Right ventricle myocardium inferior (tissue), 1 donor: ENCODE results near the gene GLIS1. TPM values are rescaled to one million over a fixed set of nuclear protein-coding genes. Genes with fewer than 3 reads are reported as not detected.

Source experiments
- ATAC-seq: fragments of 200-7000 bp; cut with Tn5 transposase; one replicate; pipeline ENCODE4 v1.9.1; 2020; ENCODE audit warnings: mild to moderate bottlenecking, moderate library complexity
- DNase-seq: peaks from one replicate; pipeline ENCODE4 v3.0.0; 2021; ENCODE audit errors: missing footprints
- intact Hi-C: fragments of 100-400 bp; cut with DNase I; formaldehyde crosslinking; loops from one replicate; pipeline ENCODE4 v1.11.0; 2022
- total RNA-seq: library from RNA; stranded (reverse); fragmentation: NEBNext Ultra II Directional; extraction: Animal tissue kit (Norgen Biotek cat#: 25700); gene quantifications from one replicate; pipeline ENCODE4 v1.2.1, GENCODE V29; 2021
- donor health status: DM: no; HTN: yes; CAD: no; lungs with severe emphysema.

GLIS1 gene
- total RNA-seq, 1 donor from 2014 or later: not detected

GRCh38 chr1:53631622-53632310 is 107.2 kb downstream of the GLIS1 start:
- ATAC-seq (no peak), DNase-seq (no peak)
- intact Hi-C loops: no loop called here

DNA sequence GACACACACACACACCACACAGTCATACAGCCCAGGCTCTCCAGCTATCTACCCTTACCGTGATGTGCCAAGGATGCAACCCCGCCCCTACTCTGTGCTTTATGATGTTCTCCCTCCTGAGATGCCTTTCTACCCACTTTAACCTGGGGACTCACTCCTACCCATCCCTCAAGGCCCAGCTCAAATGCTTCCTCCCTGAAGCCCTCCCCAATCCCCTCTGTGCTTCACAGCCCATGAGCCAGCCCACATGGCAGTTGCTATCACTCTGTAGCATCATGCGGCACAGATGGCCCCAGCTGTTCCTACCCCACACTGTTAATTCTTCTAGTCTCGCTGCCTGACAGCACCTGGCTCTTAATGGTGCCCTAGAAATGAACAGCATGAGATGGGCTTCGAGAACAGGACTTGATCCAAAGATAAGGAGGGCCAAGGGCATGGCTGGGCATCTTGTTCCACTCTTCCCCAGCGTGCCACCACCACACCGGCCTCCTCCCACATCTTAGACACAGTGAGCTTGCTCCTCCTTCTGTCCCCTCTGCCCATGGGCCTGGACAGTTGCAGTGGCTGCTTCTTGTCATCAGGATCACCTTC is 109.8 kb downstream of the GLIS1 start:
- ATAC-seq (no peak), DNase-seq (no peak)
- intact Hi-C loops: no loop called here

- DNase-seq (no peak), ATAC-seq (no peak)
- intact Hi-C loops: no loop called here
Measured at GRCh38 chr1:53628286-53628955, 110.5 kb downstream of the GLIS1 start.

GRCh38 chr1:53627666-53628065 is 111.3 kb downstream of the GLIS1 start:
- DNase-seq: no peak

DNA sequence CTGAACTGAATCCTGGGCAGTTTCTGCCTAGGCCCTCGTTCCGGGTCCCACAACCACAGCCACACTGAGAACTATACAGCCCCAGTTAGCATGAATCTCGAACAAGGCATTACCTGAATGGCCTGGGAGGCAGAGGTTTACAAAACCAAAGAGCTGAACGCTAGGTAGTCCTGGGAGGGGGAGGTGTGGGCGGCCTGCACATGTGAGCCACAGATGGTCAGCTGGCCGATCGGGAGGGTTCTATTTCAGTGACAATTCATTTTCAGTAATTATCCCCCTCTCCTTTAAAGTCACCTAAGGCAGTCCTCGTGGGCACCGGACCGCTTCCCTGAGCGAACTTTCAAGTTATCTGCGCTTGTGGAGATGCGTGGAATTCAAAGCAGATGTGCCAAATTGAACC is 111.9 kb downstream of the GLIS1 start:
- no peak for DNase-seq
- intact Hi-C loops: no loop called here
- ATAC-seq: no peak

More at GRCh38 chr1:53627666-53628065, 111.3 kb downstream of the GLIS1 start:
- no peak for ATAC-seq
- intact Hi-C loops: no loop called here

- intact Hi-C loops: no loop called here
- ATAC-seq (no peak), DNase-seq (no peak)
Measured at GRCh38 chr1:53626616-53627015, 112.3 kb downstream of the GLIS1 start.

- intact Hi-C loops: no loop called here
- DNase-seq (no peak), ATAC-seq (peak; percentile 43)
Measured at GRCh38 chr1:53625766-53626520, 113.0 kb downstream of the GLIS1 start.

DNA sequence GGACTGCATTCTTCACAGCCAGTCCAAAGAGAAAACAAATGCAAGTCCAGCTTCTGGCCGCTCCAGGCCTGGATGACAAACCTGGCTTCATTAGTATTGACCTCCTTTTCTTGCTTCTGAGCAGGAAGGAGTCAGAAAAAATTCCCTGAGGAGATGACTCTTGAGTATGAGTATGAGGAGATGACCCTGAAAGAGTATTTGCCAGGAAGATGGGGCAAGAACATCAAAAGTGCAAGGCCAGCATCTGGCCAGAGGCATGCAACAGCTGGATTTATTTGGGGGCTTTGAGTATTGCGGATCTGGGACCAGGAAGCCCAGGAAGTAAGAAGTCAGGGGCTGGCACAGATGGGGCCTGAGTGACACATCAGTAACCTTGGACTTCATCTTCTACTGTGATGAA is 113.9 kb downstream of the GLIS1 start:
- peak; percentile 50 for ATAC-seq
- intact Hi-C loops: no loop called here
- DNase-seq: no peak

GRCh38 chr1:53622531-53622930 is 116.4 kb downstream of the GLIS1 start:
- no peak for DNase-seq
- intact Hi-C loops: no loop called here
- ATAC-seq: no peak

DNA sequence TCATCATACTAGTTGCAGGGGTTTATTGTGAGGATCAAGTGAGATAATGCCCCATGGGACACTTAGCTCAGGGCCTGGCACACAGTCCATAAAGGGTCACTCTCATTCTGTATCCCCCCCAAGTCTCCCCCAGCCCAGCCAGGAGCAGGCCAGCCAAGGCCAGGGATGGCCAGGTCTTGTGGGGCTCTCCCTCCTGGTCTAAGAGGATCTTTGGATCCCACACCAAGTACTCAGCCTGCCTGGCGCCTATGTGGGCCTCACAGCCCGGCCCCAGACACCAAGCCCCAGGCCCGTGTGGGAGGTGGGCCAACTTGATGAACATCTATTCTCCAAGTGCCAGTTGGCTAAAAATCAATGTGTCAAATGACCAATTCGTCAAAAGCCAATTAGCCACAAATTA is 117.8 kb downstream of the GLIS1 start:
- DNase-seq (no peak), ATAC-seq (no peak)
- intact Hi-C loops: no loop called here

DNA sequence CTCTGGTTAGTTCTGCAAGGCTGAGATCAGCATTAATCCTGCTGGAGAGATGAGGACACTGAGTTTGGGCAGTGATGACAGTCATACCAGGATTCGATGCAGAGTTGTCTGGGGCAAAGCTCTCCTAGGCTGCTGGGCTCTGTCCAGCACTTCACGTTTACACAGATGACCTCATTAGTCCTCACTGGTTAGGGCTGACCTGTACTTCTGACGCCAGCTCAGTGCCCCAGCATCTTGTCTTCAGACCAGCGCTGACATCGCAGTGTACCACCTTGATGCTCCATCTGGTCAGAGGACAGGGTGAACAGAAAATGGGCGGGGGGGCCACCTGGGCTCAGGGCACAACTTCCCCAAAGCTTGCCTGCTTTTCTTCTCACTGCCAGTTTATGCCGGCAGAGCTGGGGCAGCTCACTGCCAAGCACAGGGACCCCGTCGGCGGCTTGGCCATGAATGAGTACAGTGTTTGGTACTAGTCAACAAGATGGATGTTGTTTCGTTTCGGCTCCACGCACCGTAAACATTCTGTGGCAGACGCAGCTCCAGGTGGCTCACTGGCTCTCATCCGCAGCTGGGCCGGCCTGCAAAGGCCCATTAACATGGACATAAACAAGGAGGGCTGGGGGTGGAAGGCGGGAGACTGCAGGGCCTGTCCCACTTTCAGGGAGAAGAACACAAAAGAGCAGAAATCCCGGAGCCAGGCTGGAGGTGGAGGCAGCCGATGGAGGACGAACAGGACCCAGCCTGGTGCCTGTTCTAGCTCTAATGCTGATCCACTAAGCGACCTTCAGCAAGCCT is 118.7 kb downstream of the GLIS1 start:
- no peak for ATAC-seq
- no peak for DNase-seq

GRCh38 chr1:53619367-53620060 is 119.5 kb downstream of the GLIS1 start:
- no peak for ATAC-seq
- DNase-seq: no peak
- intact Hi-C loops: no loop called here

More for the DNA sequence above, 118.7 kb downstream of the GLIS1 start:
- intact Hi-C loops: no loop called here

DNA sequence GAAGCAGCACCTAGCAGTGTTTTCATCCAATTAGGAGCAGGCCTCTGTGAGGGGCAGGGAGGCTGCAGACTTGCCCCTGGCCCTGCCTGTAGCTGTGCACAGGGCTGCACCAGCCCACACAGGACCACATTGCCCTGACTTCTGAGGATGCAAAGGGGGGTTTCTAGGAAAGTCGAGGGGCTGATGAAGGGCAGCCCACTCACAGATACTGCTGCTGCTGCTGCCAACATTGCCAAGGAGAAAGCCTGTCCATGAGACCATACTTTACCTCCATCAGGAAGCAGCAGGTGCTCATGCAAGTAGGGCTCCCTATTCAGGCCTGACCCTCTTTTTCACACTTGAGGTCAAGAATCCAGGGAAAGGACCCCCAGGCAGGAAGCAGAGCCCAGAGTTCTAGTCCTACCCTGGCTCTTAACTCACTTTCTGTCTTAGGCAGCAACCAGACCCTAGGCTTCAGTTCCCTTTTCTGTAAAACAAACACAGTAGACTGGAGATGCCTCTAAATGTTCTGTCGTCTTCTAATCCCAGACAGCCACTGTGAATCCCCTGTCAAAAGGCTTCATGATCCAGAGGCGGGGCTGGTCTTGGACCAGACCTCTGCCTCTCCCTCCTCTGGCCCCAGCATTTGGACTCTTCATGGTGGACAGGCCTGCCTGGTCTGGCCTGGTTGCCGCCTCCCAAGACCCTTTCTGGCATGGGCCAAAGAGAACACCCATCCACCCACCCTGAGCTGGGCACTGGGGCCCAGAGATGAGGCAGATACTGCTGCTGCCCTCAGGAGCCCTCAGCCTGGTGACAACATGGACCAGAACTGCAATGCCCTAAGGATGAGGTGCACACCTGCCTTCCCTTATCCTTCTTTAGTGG is 120.2 kb downstream of the GLIS1 start:
- no peak for DNase-seq
- ATAC-seq: no peak

DNA sequence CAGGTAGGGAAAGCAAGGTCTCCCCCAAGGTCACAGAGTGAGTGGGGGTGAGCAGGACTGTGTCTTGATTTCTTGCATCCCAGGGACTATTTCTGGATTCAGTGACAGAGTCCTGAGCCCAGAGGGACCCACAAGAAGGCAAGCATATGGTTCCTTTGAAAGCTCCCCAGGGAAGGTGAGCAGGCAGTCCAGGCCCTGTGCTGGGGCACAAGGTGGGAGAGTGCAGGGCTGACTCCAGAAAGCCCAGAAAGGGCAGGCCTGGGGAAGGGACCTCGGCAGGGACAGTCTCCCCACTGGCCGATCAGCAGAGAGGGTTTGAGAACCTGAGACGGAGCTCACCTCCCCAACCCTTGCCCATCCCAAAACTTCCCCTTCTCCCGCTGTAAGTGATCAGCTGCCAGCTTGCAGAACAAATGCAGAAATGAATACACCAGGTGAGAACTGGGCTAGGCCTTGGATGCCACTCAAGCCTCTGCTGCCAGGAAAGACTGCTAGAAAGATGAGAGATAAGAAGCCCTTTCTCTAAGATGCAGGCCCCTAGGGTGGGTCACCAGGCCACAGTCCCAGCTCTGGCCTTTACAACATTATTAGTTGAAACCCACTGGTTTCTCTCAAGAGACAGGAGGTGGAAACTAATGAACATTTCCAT is 121.0 kb downstream of the GLIS1 start:
- DNase-seq (no peak), ATAC-seq (no peak)
- intact Hi-C loops: no loop called here

More for the DNA sequence above, 120.2 kb downstream of the GLIS1 start:
- intact Hi-C loops: no loop called here

GRCh38 chr1:53617382-53617781 is 121.6 kb downstream of the GLIS1 start:
- ATAC-seq (no peak), DNase-seq (no peak)
- intact Hi-C loops: no loop called here

DNA sequence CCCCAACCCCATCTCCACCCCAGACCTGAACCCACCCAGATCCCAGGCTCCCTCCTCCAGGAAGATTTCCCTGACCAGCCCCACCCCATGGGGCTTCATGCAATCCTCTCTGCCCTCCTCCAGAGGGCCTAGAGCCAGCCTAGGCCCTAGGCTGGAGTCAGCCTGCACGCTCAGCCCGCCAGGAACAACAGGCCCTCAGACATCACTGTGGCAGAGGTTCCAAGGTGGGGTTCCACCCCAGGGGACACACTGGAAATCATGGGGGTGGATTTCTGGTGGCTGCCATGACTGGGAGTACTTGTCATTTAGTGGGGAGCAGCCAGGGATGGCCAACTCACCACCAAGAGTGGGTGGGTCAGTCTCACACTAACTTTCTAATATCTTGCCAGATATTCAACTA is 122.0 kb downstream of the GLIS1 start:
- intact Hi-C loops: no loop called here
- DNase-seq (no peak), ATAC-seq (peak; percentile 34)

DNA sequence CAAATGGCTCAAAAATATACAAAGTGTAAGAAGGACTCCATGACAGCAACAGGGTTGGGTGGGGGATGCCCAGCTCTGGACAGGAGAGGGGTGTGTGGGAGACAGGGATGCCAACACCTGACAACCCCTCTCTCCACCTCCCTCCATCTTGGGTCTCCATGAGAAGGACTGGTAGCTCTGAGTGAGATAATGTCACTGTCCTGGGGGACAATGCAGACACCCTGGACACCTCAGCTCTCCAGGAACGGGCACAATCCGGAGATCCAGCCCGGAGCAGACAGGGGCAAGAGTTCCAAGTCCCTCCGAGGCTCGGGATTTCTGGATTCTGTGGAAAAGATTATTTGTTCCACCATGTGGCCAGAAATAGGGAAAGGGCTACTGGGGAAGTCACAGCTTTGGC is 122.5 kb downstream of the GLIS1 start:
- DNase-seq: no peak
- no peak for ATAC-seq
- intact Hi-C loops: no loop called here
